22Rv1 (cell line): ENCODE measurements around the gene PDIA5.

ENCODE experiments used
- H3K27ac ChIP-seq: fragments of 450-650 bp; 2 replicates; pipeline ENCODE4 v1.5.1; 2017
- CTCF ChIP-seq: fragments of 450-650 bp; IDR thresholded peaks from 2 replicates; pipeline ENCODE4 v1.5.1; 2017; ENCODE audit warnings: mild to moderate bottlenecking
- ZFX ChIP-seq: fragments of 450-650 bp; IDR thresholded peaks from 2 replicates; pipeline ENCODE4 v1.6.1; 2017; ENCODE audit warnings: antibody characterized with exemption, borderline replicate concordance

PDIA5 gene

GRCh38 chr3:123071581-123071980 lies 4.8 kb downstream of the PDIA5 start:
- TF ChIP-seq CTCF (no peak), ZFX (no peak)
- no peak overlapping the region for H3K27ac ChIP-seq

- TF ChIP-seq ZFX (no peak), CTCF (no peak)
- no peak overlapping the region for H3K27ac ChIP-seq
Measured at GRCh38 chr3:123072152-123072551, 5.3 kb downstream of the PDIA5 start.

GRCh38 chr3:123072564-123072963 lies 5.7 kb downstream of the PDIA5 start:
- no peak for TF ChIP-seq ZFX
- no peak for TF ChIP-seq CTCF
- no peak overlapping the region for H3K27ac ChIP-seq

- TF ChIP-seq CTCF (no peak), ZFX (no peak)
- no peak overlapping the region for H3K27ac ChIP-seq
Measured at GRCh38 chr3:123075359-123075758, 8.5 kb downstream of the PDIA5 start.

GRCh38 chr3:123076112-123076495 lies 9.3 kb downstream of the PDIA5 start:
- H3K27ac ChIP-seq, result no peak overlapping the region
- TF ChIP-seq CTCF (no peak), ZFX (no peak)

- TF ChIP-seq ZFX (no peak), CTCF (no peak)
- H3K27ac ChIP-seq, result no peak overlapping the region
Measured at GRCh38 chr3:123076496-123077418, 9.9 kb downstream of the PDIA5 start.

- H3K27ac ChIP-seq, result no peak overlapping the region
- TF ChIP-seq CTCF (no peak), ZFX (no peak)
Measured at GRCh38 chr3:123078101-123078500, 11.3 kb downstream of the PDIA5 start.
